GM18511 (cell line): ENCODE results near the gene GOLM1.
"Not testable (repeated sequence)": the region's sequence is repeated elsewhere in the genome, so short reads cannot be mapped to it uniquely, and the experiment has no call there.

Experiments
- ATAC-seq: cut with Tn5 transposase; IDR thresholded peaks from one replicate; pipeline ENCODE4 v1.9.1; 2021; ENCODE audit warnings: mild to moderate bottlenecking, moderate library complexity; ENCODE audit not compliant: unreplicated experiment

The GOLM1 gene

DNA sequence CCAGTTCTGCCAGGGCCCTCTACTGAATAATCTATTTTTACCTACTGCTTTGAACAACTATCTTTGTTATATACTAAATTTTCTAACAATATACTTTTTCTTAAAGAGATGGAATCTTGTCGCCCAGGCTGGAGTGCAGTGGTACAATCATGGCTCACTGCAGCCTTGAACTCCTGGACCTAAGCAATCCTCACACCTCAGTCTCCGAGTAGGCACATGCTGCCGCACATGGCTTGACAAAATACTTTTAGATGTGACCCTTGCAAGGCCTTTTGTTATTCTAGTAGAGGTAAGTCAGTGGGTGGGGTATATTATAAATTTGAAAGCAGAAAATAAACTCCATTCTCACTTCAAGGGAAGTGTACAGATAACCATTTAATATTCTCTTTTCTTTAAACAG lies 7.9 kb downstream of the GOLM1 start:
- no peak for ATAC-seq

- no peak for ATAC-seq
Measured at GRCh38 chr9:86082870-86083269, 16.5 kb downstream of the GOLM1 start.

GRCh38 chr9:86079865-86080469 lies 19.4 kb downstream of the GOLM1 start:
- no peak for ATAC-seq

DNA sequence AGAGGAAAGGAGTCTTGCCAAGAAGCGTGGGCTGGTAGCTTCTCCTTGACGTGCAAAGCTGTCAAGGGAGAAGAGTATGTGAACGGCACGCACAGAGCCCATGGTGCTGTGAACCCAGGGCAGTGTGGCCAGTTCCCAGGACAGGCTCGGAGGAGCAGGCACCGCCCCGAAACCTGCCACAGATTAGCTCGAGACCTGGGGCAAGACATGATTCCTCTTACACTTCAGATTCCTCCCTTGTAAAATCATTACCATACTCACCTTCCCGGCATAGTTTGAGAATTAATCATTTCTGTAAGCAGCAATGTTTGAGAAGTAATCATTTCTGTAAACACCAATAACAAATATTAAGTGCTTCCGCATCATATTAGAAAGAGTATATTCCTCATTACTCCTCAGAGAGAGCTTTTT lies 19.9 kb downstream of the GOLM1 start:
- no peak for ATAC-seq

- ATAC-seq, result no peak
Measured at GRCh38 chr9:86078731-86079130, 20.6 kb downstream of the GOLM1 start.

DNA sequence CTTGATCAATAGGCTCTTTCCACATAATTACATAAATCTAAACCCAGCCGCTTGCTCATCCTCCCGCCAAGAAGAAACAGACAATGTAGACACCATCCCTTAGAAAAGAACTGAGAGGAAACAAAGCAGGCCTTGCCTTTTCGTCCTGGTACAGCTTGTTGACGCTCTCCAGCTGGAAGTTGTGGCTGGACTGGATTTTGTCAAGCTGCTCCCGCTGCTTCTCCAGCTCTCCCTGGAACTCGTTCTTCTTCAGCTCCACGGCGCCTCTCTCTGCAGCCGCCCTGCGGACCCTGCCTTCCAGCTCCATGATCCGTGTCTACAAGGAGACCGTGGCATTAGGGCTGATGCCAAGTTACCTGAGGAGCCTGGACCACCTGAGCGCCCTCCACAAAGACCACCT lies 22.1 kb downstream of the GOLM1 start:
- ATAC-seq, result no peak

DNA sequence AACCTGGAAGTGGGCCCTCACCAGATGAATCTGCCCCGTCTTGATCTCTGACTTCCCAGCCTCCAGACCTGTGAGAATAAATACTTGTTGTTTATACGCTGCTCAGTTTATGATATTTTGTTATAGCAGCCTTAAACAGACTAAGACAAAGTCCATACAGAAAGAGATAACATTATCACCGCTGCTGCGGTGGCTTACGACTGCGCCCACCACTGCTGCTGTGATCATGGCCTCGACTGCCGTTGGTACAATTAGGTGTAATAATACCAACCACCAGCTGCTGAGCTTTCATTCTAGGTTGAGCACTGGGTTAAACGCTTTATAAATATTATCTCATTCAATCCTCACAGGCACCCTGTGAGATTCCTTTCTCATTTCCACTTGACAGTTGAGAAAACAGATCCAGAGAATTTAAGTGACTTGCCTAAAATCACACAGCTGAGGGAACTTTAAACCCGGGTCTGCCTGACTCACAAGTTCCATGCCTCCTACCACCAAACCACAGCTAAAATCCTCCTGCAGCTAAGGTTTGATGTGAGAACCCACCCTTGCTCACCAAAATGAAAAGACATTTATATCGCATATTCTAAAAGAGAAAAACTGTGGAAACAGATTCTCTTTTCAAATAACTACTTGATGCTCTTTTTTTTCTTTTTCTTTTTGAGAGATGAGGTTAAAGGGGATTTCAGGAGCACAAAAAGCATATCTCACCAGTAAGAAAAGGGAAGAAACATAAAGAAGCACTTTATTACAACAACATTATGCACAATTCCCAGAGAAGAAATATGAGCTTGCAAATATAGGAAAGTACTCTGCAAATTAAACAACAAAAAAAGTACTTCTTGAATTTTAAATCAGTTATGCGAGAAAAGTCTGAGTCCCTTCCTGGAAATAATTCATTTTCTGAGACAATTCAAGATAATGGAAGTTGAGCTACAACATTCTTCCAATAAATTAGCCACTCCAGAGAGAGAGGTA lies 23.9 kb downstream of the GOLM1 start:
- no peak for ATAC-seq

- no peak for ATAC-seq
Measured at GRCh38 chr9:86073839-86074238, 25.5 kb downstream of the GOLM1 start.

- ATAC-seq, result no peak
Measured at GRCh38 chr9:86072394-86072877, 26.9 kb downstream of the GOLM1 start.

DNA sequence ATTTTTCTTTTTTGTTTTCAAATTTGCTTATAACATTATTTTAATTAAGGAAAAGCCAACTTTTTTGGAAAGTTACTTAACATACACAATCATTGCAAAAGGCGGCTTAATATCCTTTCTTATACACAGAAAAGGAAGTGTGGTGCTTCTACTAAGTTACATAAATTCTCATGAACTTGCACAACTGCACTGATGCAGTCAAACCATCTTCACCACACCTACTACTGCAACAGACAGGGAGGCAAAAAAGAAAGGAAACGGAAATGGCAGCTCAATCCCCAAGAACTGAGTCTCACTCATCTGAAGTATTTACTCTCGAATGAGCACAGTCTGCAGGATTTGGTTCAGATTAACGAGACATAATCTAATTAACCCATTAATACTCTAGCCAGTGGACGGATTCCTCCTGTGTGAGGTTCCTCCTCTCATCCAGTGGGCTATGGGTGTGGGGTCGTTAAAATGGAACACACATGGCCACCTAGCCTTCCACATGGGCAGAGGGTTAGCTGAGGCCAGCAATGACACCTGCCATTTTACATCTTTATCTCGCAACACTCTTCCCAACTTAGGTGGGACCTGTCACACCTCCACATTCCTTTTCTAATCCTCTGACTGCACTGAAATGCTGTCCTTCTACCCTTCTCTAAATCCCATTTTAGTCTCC lies 30.0 kb downstream of the GOLM1 start:
- no peak for ATAC-seq

GRCh38 chr9:86064220-86064619 lies 35.1 kb downstream of the GOLM1 start:
- ATAC-seq, result no peak

- no peak for ATAC-seq
Measured at GRCh38 chr9:86062845-86063693, 36.3 kb downstream of the GOLM1 start.

- ATAC-seq, result no peak
Measured at GRCh38 chr9:86061972-86062739, 37.2 kb downstream of the GOLM1 start.

DNA sequence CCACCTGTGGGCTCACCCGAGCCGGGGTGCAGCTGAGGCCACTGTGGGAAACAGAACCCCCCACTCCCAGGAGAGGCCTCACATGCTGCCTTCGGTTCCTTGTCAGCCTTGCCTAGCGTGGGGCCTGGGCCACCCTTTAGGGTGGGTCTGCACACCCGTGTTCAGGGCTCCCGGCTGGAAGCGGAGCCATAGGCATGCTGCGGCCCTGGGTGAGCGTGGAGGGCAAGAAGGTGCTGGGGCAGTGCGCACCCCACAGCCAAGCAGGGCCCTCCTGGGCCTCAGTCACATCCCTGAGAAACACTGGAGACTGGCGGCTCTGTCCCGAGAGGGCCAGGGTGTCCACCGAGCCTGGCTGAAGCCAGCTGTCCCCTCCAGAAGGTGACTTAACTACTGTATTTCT lies 41.9 kb downstream of the GOLM1 start:
- no peak for ATAC-seq

DNA sequence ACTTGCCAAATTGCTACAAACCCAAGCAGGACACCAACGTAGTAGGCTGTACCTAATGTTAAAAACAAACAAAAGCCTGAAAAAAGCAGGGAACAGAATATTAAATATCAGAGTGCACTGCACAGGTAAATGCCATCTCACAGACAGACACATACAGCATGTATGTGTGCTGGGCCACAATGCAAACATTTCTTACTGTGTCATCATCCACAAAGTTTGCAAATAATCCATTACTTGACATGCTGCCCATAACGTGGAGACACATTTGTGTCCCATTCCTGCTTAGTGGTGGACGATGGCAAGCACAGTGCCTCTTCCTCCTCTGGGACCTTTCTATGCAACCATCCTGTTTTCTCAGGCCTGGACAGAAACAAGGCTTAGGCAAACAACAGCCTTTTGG lies 44.7 kb downstream of the GOLM1 start:
- ATAC-seq, result no peak

DNA sequence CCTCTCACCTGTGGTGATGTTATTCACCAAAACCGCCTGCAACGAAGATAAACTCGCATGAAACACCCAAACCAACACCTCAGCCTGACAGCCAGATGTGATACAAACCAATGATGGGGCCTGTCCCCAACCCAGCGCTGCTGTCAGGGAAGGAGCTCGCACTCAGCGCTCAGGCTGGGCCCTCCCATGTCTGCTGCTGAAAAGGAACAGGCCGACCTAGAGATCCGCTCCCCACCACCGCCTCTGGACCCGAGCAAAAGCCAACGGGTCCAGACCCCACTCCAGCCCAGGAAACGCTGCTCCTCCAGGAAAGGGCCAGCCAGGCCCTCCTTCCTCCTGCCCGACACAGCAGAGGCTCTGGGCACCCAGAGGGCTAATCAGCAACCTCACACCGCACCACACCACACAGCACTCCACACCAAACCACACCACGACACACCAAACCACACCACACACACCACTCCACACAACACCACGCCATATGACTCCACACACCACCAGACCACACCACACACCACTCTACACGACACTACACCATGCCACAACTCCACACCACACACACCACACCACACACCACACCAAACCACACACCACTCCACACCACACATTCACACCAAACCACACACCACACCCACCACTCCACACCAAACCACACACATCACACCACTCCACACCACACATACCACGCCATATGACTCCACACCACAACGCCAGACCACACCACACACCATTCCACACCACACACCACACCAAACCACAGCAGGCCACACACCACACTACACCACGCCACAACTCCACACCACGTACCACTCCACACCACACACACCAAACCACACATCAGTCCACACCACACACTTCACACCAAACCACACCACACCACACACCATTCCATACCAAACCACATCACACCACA lies 46.5 kb downstream of the GOLM1 start:
- no peak for ATAC-seq

DNA sequence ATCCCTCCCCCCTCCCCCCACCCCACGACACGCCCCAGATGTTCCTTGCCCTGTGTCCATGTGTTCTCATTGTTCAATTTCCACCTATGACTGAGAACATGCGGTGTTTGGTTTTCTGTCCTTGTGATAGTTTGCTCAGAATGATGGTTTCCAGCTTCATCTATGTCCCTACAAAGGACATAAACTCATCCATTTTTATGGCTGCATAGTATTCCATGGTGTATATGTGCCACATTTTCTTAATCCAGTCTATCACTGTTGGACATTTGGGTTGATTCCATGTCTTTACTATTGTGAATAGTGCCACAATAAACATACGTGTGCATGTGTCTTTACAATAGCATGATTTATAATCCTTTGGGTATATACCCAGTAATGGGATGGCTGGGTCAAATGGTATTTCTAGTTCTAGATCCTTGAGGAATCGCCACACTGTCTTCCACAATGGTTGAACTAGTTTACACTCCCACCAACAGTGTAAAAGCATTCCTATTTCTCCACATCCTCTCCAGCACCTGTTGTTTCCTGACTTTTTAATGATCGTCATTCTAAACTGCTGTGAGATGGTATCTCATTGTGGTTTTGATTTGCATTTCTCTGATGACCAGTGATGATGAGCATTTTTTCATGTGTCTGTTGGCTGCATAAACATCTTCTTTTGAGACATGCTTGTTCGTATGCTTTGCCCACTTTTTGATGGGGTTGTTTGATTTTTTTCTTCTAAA lies 51.2 kb downstream of the GOLM1 start:
- ATAC-seq, result not testable (repeated sequence)

GRCh38 chr9:86047361-86047760 lies 52.0 kb downstream of the GOLM1 start:
- no peak for ATAC-seq
